LNCaP clone FGC (cell line): ENCODE results near the gene CNPPD1.
"Not testable (repeated sequence)": the region's sequence is repeated elsewhere in the genome, so short reads cannot be mapped to it uniquely, and the experiment has no call there.

Experiments
- DNase-seq: peaks from one replicate; pipeline ENCODE4 v3.0.0-alpha.2; 2011; ENCODE audit warnings: low read depth
- H3K4me3 ChIP-seq: 2 replicates; pipeline ENCODE4 v1.5.1; 2011; ENCODE audit warnings: mild to moderate bottlenecking, low read depth, low read length, control low read depth
- TF ChIP-seq, protein P1 (sequence below): IDR thresholded peaks from 2 replicates; pipeline ENCODE4 v1.5.1; 2012; ENCODE audit warnings: mild to moderate bottlenecking; ENCODE audit not compliant: control insufficient read depth, insufficient read depth; ENCODE audit errors: extremely low read depth

CNPPD1 gene

DNA sequence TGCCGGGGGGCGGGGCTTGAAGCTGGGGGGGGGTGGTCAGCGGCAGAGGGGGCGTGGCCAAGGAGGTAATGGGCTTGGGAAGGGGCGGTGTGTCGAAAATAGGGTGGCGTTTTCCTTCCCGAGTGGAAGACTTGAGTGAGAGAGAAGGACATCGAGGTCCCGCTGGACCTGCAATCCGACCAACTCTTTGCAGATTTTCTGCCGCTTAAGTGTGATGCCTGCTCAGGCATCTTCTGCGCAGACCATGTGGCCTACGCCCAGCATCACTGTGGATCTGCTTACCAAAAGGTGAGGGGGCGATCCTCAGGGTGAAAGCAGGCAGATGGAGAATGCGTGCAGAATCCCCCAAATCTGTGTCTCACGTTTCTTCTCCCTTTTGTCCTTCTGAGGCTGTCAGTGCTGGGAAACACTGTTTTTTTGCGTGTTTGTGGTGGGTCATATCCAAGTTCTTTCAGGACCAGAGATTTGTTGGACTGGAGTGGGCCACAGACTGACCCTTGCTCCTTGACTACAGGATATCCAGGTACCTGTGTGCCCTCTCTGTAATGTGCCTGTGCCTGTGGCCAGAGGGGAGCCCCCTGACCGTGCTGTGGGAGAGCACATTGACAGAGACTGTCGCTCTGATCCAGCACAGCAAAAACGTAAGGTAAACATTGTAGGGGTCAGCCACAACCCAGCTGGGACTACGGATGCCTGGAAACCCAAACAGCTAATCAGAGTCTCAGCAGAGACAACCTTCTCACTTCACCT is 30.6 kb upstream of the CNPPD1 start:
- DNase-seq = no peak
- TF ChIP-seq, protein P1, sequence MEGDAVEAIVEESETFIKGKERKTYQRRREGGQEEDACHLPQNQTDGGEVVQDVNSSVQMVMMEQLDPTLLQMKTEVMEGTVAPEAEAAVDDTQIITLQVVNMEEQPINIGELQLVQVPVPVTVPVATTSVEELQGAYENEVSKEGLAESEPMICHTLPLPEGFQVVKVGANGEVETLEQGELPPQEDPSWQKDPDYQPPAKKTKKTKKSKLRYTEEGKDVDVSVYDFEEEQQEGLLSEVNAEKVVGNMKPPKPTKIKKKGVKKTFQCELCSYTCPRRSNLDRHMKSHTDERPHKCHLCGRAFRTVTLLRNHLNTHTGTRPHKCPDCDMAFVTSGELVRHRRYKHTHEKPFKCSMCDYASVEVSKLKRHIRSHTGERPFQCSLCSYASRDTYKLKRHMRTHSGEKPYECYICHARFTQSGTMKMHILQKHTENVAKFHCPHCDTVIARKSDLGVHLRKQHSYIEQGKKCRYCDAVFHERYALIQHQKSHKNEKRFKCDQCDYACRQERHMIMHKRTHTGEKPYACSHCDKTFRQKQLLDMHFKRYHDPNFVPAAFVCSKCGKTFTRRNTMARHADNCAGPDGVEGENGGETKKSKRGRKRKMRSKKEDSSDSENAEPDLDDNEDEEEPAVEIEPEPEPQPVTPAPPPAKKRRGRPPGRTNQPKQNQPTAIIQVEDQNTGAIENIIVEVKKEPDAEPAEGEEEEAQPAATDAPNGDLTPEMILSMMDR = no peak

GRCh38 chr2:219206328-219207133 is 29.8 kb upstream of the CNPPD1 start, which contains the start of gene ZFAND2B:
Gene ZFAND2B, plus strand, starts transcription at chr2:219206782. Its CDS starts 206 bp downstream, at chr2:219206988.
- H3K4me3 ChIP-seq = peak within 1 kb of the TSS; percentile 74
- TF ChIP-seq, protein P1 = no peak
- DNase-seq = peak; percentile 54

More for the DNA sequence above, 30.6 kb upstream of the CNPPD1 start:
- peak overlapping the region; percentile 74 for H3K4me3 ChIP-seq

- no peak for DNase-seq
- peak overlapping the region; percentile 74 for H3K4me3 ChIP-seq
- TF ChIP-seq, protein P1 = no peak
Observed at GRCh38 chr2:219205981-219206327, 29.2 kb upstream of the CNPPD1 start.

DNA sequence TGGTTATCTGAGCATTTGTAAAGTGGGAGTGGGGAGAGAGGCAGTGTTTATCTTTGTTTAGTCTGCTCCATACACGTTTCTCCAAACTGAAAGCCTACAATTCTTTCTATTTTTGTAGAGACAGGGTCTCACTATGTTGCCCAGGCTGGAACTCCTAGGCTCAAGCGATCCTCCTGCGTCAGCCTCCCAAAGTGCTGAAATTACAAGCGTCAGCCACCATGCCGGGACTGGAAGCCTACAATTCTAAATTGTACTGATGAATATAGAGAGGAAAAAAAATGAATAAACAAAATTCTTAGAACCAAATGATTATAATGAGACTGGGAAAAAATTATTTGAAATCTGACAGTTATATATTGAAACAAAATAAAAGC is 28.4 kb upstream of the CNPPD1 start:
- DNase-seq = no peak
- TF ChIP-seq, protein P1 = no peak
- no peak overlapping the region for H3K4me3 ChIP-seq

DNA sequence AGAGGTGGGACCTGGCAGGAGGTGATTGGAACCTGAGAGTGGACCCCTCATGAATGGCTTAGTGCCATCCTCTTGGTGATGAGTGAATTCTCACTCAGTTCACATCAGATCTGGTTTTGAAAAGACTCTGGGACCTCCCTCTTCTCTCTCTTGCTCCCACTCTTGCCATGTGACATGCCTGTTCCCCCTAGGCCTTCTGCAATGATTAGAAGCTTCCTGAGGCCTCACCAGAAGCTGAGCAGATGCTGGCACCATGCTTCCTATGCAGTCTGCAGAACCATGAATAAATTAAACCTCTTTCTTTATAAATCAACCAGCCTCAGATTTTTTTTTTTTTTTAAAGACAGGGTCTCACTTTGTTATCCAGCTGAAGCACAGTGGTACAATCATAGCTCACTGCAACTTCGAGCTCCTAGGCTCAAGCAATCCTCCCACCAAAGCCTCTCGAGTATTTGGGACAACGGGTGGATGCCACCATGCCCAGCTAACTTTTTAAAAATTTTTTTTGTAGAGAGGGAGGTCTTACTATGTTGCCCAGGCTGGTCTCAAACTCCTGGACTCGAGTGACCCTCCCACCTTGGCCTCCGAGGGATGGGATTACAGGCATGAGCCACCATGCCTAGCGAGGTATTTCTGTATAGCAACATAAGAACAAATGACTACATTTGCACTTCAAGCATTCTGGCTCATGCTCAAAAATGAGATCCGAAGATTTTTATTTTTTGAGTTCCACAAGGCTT is 27.9 kb upstream of the CNPPD1 start:
- no peak overlapping the region for H3K4me3 ChIP-seq
- TF ChIP-seq, protein P1 = no peak
- DNase-seq = no peak

GRCh38 chr2:219201331-219201730 is 24.6 kb upstream of the CNPPD1 start:
- not testable (repeated sequence) for DNase-seq

DNA sequence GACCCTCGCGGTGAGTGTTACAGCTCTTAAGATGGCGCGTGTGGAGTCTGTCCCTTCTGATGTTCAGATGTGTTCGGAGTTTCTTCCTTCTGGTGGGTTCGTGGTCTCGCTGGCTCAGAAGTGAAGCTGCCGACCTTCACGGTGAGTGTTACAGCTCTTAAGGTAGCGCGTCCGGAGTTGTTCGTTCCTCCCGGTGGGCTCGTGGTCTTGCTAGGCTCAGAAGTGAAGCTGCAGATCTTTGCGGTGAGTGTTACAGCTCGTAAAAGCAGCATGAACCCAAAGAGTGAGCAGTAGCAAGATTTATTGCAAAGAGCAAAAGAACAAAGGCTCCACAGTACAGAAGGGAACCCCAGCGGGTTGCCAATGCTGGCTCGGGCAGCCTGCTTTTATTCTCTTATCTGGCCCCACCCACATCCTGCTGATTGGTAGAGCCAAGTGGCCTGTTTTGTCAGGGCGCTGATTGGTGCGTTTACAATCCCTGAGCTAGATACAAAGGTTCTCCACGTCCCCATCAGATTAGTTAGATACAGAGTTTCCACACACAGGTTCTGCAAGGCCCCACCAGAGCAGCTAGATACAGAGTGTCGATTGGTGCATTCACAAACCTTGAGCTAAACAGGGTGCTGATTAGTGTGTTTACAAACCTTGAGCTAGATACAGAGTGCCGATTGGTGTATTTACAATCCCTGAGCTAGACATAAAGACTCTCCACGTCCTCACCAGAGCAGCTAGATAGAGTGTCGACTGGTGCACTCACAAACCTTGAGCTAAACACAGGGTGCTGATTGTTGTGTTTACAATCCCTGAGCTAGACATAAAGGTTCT is 24.0 kb upstream of the CNPPD1 start:
- not testable (repeated sequence) for DNase-seq, H3K4me3 ChIP-seq

More at GRCh38 chr2:219201331-219201730, 24.6 kb upstream of the CNPPD1 start:
- H3K4me3 ChIP-seq = not testable (repeated sequence)
